H1 (cell line): ENCODE results near the gene KERA. TPM values are rescaled to one million over a fixed set of nuclear protein-coding genes. Genes with fewer than 3 reads are reported as not detected.

Experiments
- CREB1 ChIP-seq: IDR thresholded peaks from 2 replicates; pipeline ENCODE4 v1.6.1; 2012; ENCODE audit warnings: inconsistent platforms
- CTBP2 ChIP-seq: IDR thresholded peaks from 2 replicates; pipeline ENCODE4 v1.7.0; 2011; ENCODE audit warnings: borderline replicate concordance, mild to moderate bottlenecking, moderate library complexity, mixed read lengths, low read length; ENCODE audit not compliant: insufficient read depth, insufficient read length
- E2F6 ChIP-seq: IDR thresholded peaks from 2 replicates; pipeline ENCODE4 v1.6.1; 2012; ENCODE audit warnings: inconsistent platforms
- SIN3A ChIP-seq, 2 experiments: IDR thresholded peaks in 1 of 2; conservative IDR thresholded peaks in 1 of 2; 2 replicates each; pipeline ENCODE4 v1.6.1; 2011 to 2012; ENCODE audit warnings: low read length in 2 of 2, improper control_type of control experiment in 1 of 2, low read depth in 1 of 2, mild to moderate bottlenecking in 1 of 2
- SUZ12 ChIP-seq: fragments of 200-600 bp; sonication (generic); IDR thresholded peaks from 2 replicates; pipeline ENCODE4 v1.6.1; 2012; ENCODE audit warnings: mild to moderate bottlenecking, inconsistent platforms, low read length, moderate library complexity, mixed read lengths
- TAF1 ChIP-seq: IDR thresholded peaks from 2 replicates; pipeline ENCODE4 v1.6.1; 2011; ENCODE audit warnings: mild to moderate bottlenecking, low read depth, low read length
- polyA plus RNA-seq, 7 experiments: library from polyadenylated mRNA; depleted of rRNA in 3 of 7; stranded (reverse) in 5 of 7; unstranded in 2 of 7; fragments of >200 nt in 5 of 7; fragments of 200-250 nt in 2 of 7; gene quantifications; 1 replicate in 5 of 7; 2 replicates in 1 of 7; 4 replicates in 1 of 7; pipeline versions ENCODE4 v1.2.1 to v1.2.3, GENCODE V29; 2011 to 2013; ENCODE audit warnings: missing spikeins in 2 of 7, mixed read lengths in 2 of 7
- total RNA-seq: library from RNA; stranded (reverse); fragmentation: NEBNext Ultra II Directional; extraction: Animal tissue kit (Norgen Biotek cat#: 25700); gene quantifications from 2 replicates; pipeline ENCODE4 v1.2.1, GENCODE V29; 2021

KERA gene
- total and polyA plus RNA-seq, 2 of the 8 experiments (the other 6 are each of a cell fraction or from before 2014, with no cell fraction given), result not detected

- TF ChIP-seq E2F6, result no peak
- TF ChIP-seq SUZ12, result no peak
- no peak for TF ChIP-seq CREB1
- no peak for TF ChIP-seq CTBP2
- TF ChIP-seq SIN3A (conservative IDR thresholded peaks at IDR 0.05 in 1 of 2, IDR thresholded peaks at IDR 0.05 in 1 of 2; ENCODE audit: low read depth in 1 of 2, low read length in 2 of 2), result no peak
- TF ChIP-seq TAF1, result no peak
These were observed 36.3 kb upstream of the KERA start (continued) for GRCh38 chr12:91094032-91094662.
